GM21390 (cell line): ENCODE data around the gene UBE2O.

Source experiments
- ATAC-seq: cut with Tn5 transposase; IDR thresholded peaks from one replicate; pipeline ENCODE4 v1.9.1; 2021; ENCODE audit not compliant: unreplicated experiment

The UBE2O gene

DNA sequence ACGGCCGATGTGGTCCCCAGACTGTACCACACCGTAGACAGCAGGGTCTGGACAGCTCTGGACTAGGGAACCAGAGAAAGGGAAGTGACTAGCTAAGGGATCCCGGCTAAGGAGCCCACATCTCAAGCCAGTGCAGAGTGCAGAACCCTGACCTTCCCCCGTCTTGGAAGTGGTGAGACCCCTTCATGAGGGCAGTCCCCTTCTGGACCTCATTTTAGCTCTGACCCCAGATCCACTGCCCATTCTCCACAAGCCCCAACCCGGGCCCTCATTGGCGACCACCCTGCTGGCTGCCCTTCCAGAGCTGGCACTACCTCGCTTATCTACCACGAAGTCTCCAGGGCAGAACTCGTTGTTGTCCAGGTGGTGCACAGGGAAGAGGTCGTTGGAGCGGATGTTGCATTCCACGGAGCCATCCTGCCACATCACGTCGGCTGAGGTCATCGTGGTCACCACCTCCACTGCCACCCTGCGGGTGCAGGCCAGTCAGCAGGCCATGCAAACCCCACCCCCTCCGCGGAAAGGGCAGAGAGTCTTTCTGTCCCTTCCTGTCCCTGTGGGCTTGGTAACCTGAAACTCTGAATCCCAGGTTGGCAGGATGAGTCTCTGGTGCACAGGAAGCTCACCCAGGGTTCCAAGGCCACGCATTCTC lies 54.3 kb downstream of the UBE2O start:
- ATAC-seq, result no peak

- ATAC-seq, result no peak
Measured at GRCh38 chr17:76397687-76398522, 55.0 kb downstream of the UBE2O start.

DNA sequence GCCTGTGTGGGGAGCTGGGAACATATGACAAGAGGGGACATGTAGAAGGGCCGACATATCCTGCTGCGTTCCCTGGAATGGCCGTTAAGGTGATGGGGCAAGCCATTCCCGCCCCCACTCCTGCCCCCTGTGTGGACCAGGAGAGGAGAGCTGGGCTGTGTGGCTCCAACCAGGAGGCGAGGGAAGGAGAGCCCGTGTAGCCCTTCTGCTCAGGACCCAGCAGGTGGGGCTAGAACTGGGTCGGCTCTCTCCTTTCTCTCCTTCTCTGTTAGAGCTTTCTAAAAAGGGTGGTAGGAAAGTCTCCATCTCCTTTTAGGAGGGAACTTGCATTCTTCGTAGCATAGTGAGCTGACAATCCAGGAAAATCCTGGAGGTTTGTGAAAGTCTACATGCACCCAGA lies 55.8 kb downstream of the UBE2O start:
- no peak for ATAC-seq

- no peak for ATAC-seq
Measured at GRCh38 chr17:76395980-76396379, 57.0 kb downstream of the UBE2O start.

- no peak for ATAC-seq
Measured at GRCh38 chr17:76394166-76394565, 58.8 kb downstream of the UBE2O start.

DNA sequence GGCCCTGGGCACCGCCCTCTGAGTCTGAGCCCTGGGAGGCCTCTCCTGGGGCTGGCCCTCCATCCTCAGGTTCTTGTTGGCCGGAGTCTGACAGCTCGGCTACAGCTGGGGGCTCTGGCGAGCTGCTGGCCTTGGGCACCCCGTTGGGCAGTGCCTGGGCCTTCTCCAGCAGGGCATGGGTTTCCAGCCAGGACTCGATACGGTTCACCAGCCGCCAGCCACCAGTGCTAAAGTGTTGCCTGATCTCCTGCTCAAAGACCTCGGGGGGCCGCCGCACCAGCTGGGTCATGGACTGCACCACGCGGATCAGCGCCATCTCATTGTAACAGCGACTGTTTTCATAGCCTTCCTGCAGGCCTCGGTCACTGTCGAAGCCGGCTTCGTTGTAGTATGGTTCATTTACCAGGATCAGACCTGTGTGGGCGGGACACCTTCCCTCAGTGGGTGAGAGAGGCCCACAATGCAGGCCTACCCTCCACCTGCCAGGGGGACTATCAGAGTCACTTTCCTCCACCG lies 61.7 kb downstream of the UBE2O start:
- no peak for ATAC-seq

- no peak for ATAC-seq
Measured at GRCh38 chr17:76390003-76390421, 62.9 kb downstream of the UBE2O start.

- ATAC-seq, result no peak
Measured at GRCh38 chr17:76388966-76389888, 63.7 kb downstream of the UBE2O start.

- ATAC-seq, result no peak
Measured at GRCh38 chr17:76386966-76387765, 65.8 kb downstream of the UBE2O start.

DNA sequence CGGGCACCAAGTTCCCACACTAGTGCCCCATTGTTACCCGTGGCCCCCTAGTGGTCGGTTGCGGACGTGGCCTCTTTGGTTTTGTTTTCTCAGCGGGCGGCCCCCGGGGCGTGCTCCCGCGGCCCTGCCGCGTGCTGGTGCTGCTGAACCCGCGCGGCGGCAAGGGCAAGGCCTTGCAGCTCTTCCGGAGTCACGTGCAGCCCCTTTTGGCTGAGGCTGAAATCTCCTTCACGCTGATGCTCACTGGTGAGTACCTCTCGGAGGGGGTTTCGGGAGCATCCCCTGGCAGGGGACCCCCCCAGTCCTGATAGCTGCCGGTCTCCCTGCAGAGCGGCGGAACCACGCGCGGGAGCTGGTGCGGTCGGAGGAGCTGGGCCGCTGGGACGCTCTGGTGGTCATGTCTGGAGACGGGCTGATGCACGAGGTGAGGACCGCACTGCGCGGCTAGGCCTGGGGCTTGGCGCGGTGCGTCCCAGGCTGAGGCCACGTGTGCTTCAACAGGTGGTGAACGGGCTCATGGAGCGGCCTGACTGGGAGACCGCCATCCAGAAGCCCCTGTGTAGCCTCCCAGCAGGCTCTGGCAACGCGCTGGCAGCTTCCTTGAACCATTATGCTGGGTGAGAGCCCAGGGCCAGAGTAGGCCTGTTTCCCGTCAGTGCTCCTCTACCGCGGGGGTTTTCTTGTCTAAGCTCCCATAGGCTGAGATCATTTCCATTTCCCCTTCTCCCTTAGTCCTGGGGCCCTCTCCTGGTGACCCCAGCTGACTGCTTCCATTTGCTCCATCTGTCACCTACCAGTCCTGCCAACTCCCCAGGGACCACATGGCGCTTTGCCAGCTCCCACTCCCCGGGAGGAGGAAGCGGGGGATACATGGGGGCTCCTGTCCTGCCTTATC lies 66.8 kb downstream of the UBE2O start:
- no peak for ATAC-seq

DNA sequence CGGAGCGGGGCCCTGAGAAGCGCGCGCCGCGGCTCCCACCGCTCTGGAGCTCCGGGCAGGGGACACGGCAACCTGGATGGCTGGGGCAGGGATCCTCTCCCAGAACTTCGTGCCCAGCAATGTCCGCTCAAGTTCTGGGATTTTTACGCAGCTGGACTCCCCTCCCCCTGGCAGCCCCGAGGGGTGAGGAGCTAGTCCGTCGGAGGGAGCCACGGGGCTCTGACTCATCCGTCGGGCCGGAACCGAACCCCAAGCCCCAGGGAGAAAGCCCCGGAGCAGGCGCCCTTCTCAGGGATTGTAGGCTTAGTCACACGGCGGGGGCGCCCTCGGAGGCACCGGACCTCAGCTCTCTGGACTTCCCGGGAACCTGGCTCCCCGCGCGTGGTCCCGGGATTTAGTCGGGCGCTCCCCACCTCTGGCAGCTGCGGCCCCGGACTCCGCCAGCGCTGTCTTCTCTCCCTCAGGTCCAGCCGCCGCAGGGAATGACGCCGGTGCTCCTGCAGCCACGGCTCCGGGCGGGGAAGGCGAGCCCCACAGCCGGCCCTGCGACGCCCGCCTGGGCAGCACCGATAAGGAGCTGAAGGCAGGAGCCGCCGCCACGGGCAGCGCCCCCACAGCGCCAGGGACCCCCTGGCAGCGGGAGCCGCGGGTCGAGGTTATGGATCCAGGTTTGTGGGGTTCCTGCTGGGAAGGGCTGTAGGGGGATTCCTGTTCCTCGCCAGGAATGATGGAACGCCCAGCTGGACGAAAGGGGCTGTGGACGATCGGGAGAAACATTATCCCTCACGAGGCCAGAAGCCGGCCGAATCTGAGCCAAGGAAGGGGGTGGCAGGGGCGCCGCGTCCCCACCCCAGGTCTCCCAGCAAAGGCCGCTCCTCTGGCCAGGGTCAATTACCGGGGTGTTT lies 67.7 kb downstream of the UBE2O start:
- ATAC-seq, result no peak

DNA sequence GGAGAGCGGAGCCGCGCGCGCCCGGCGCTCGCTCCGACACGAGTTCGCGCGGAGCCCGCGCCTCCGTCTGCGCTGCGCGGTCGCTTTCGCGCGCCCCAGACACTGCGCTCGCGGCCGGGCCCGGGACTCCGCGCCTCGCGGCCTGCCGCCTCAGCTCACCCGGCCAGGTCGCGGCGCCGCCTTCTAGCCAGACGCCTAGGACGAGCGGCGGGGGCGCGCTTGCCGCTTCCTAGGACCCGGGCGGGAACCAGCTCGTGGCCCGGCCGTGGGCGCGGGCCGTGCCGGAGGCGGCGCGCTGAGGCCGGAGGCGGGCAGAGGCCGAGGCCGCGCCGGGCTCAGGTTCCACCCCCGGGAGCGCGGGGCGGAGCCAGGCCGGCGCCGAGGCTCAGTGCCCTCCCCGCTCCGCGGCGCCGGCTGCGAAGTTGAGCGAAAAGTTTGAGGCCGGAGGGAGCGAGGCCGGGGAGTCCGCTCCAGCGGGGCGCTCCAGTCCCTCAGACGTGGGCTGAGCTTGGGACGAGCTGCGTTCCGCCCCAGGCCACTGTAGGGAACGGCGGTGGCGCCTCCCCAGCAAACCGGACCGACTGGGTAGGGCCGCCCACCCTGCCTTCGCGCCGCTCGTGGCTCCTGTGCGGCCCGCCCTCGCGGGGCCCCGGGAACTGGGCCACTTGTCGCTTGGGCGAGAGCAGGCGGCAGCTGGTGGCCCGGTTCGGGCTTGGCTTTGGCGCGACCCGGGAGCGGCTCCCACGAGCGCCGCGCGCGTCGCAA lies 68.5 kb downstream of the UBE2O start, which contains the start of gene SPHK1:
Gene SPHK1, plus strand, starts transcription at position 388 of the 765 bp plus-strand sequence. CDS start 1,036 bp downstream, outside the sequence.
- ATAC-seq, result peak; percentile 66

- ATAC-seq, result peak; percentile 27
Measured at GRCh38 chr17:76383546-76384221, 69.3 kb downstream of the UBE2O start.

- no peak for ATAC-seq
Measured at GRCh38 chr17:76382803-76383545, 70.0 kb downstream of the UBE2O start.

- ATAC-seq, result no peak
Measured at GRCh38 chr17:76382351-76382802, 70.6 kb downstream of the UBE2O start.
